ENCODE data around the gene CDC42EP4.
"Not testable (repeated sequence)": the region's sequence is repeated elsewhere in the genome, so short reads cannot be mapped to it uniquely, and the experiment has no call there.

CDC42EP4 gene

DNA sequence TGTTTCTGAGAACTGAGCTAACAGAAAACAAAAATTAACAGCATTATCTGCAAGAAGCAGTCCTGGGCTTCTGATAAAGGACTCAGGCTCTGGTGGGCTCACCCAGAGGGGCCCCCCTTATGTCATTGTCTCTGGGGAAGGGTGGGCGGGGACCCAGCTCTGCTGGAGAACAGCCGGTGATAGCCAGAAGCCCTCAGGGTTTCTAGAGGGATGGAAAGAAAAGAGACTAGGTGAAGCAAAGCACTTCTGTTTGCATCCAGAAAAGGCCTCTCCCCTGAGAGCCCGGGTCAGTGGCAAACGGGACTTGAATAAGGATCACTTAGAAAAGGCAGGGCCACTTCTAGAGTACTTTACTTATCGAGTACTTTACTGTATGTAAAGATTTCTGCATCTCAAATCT, 7.0 kb upstream of the CDC42EP4 start:
- no peak for DNase-seq

GRCh38 chr17:73318427-73318813, 6.6 kb upstream of the CDC42EP4 start:
- DNase-seq, result no peak

GRCh38 chr17:73317513-73318426, 6.0 kb upstream of the CDC42EP4 start:
- no peak for DNase-seq

DNA sequence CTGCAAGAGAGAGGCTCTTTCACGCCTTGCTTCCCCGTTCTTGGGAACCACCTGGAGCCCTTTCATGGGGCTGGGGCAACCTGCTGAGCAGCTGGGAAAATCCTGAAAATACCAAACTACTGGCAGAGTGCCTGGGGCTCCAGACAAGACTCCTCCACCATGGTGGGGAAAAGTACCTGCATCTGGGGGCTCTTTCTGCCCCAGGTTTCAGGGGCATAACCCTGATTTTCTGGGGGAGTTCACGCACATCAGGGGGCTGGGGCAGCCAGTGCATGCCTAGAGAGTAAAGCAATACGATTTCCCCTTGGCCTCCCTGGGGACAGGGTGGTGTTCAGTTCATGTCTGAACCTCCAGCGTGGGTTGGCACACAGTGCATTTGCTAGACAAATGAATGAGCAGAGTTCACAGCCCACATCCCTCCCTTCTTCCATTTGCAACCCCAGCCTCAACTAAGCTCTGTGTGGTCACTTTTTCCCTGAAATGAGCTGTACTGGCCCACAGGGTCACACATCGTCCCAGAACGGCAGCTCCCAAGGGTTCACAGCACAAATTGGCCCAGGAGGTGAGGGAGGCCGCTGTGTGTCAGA, 5.2 kb upstream of the CDC42EP4 start:
- peak; percentile 68 for DNase-seq

DNA sequence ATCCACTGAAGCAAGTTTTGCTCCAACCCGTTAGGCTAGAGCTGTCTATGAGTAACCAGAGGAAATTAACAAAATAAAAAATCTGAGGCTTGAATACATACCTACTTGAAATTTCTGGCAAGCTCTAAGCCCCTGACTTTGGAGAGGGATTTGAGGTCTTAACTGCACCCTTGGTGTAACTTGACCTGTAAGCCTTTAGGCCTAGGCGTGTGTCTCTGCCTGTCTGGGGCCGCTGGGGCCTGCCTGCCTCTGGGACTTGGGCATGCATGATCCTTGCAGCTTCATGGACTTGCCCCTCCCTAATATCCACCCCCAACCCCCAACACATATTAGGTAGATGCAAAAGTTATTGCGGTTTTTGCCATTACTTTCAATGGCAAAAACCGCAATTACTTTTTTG, 3.7 kb upstream of the CDC42EP4 start:
- no peak for DNase-seq

GRCh38 chr17:73313526-73314127, 1.8 kb upstream of the CDC42EP4 start:
- DNase-seq, result no peak

DNA sequence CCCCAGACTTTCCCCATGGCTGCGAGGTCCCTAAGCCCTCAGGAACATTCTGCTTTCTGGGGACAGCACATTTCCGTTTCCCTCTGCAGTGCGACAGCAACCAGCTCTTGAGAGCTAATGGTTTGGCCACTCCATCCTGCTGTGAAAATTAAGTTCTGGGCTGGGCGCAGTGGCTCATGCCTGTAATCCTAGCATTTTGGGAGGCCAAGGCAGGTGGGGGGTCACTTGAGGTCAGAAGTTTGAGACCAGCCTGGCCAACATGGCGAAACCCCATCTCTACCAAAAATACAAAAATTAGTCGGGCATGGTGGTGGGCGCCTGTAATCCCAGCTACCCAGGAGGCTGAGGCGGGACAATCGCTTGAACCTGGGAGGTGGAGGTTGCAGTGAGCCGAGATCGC, 1.1 kb upstream of the CDC42EP4 start:
- not testable (repeated sequence) for DNase-seq

- no peak for DNase-seq
These were observed 397 bp downstream of the CDC42EP4 start for GRCh38 chr17:73311428-73311780.

GRCh38 chr17:73309727-73310596, 1.8 kb downstream of the CDC42EP4 start:
- no peak for DNase-seq

- not testable (repeated sequence) for DNase-seq
These were observed 2.8 kb downstream of the CDC42EP4 start for GRCh38 chr17:73308959-73309358.

GRCh38 chr17:73308017-73308823, 3.6 kb downstream of the CDC42EP4 start:
- no peak for DNase-seq

DNA sequence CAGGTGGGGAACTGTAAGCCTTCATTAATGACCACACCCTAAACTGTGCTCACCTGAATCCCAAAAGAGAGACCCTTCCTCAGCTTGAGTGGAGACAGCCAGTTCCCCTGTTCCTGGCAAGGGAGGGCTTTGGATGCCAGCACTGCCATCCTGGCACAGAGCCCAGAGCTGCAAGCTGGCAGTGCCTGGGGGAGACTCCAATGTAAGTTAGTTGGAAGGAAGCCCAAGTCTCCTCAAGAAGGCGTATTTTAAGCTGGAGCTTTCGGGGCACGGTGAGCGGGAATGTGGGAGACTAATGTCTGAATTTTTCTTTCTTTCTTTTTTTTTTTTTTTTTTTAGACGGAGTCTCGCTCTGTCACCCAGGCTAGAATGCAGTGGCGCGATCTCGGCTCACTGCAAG, 4.7 kb downstream of the CDC42EP4 start:
- peak; percentile 53 for DNase-seq

- DNase-seq, result no peak
These were observed 5.7 kb downstream of the CDC42EP4 start for GRCh38 chr17:73305845-73306836.

- peak; percentile 52 for DNase-seq
These were observed 6.6 kb downstream of the CDC42EP4 start for GRCh38 chr17:73304971-73305812.

DNA sequence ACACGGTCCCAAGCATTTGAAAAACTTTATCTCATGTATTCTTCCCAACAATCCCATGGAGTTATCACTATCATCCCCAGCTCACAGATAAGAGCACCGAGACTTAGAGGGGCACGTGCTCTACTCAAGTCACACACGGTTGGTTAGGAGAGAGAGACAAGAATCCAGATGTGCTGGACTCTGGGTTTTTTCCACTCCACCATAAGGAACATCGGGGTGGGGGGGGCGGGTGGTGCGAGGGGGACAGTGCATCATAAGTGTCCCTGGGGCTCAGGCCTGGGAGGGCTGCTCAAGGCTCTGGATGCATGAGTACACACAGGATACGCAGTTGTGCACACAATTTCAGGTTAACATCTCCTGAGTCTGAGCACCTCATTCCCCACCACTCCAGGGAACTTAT, 7.4 kb downstream of the CDC42EP4 start:
- no peak for DNase-seq

GRCh38 chr17:73302189-73302588, 9.6 kb downstream of the CDC42EP4 start:
- DNase-seq, result no peak

DNA sequence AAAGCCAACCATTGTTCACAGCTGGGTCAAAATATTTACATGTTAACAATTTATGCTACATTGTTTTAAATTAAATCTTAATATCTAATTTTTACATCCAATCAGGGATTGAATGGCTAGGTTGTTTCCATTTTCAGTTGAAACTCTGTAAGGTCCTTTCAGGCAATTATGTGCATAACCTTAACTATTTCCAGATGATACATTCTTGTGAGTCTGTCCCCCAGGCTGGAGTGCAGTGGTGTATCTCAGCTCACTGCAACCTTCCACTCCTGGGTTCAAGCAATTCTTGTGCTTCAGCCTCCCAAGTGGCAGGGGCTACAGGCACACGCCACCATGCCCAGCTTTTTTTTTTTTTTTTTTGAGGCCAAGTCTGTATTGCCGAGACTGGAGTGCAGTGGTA, 10.4 kb downstream of the CDC42EP4 start:
- no peak for DNase-seq

DNA sequence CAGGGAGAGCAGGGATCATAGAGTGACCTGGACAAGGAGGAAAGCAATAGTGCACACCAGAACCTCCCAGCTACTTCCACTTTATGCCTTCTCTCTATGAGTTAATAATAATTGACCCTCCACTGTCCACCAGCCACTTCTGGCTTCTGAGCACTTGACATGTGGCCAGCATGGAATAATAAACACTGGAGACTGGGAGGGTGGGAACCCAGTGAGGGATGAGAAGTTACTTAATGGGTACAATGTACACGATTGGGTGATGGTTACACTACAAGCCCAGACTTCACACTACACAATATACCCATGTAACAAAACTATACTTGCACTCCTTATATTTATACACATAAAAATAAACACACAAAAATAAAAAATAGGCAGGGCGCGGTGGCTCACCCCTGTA, 11.4 kb downstream of the CDC42EP4 start:
- DNase-seq, result no peak

GRCh38 chr17:73297934-73298861, 13.6 kb downstream of the CDC42EP4 start:
- DNase-seq, result no peak

Measured in NCI-H2171 (cell line).